ENCODE results near the gene PLAC8L1. TPM values are rescaled to one million over a fixed set of nuclear protein-coding genes. Genes with fewer than 3 reads are reported as not detected.

Gene PLAC8L1
- total and polyA plus RNA-seq, 2 of the 4 experiments (the other 2 are of a cell fraction), result 0.27 TPM; not detected in 1

- dilution Hi-C loops (cut with HindIII; ENCODE audit: low sequenced_read_pairs, unreplicated experiment) (no loop called here), intact Hi-C loops (cut with micrococcal nuclease) (no loop called here), in situ Hi-C loops (cut with MboI; ENCODE audit: low sequenced_read_pairs) (no loop called here)
- ChIA-PET POLR2A (ENCODE audit: unreplicated experiment) (no interaction called here), CTCF (no interaction called here)
- 0 out of 2 replicates have a peak, but pooled peaks cover 2% of the 10 kb centered on the region for H3K9me3 ChIP-seq (ENCODE audit: control insufficient read depth, insufficient read depth, low read length)
- H2AK9ac ChIP-seq (replicated peaks; ENCODE audit: low read depth, low read length, poor library complexity), result no peak overlapping the region
- TF ChIP-seq CEBPB (IDR thresholded peaks at IDR 0.05; ENCODE audit: low read depth, low read length) (peak; percentile 52), SMC3 (IDR thresholded peaks at IDR 0.05; ENCODE audit: low read depth, low read length) (no peak), BHLHE40 (IDR thresholded peaks at IDR 0.05; ENCODE audit: low read depth, low read length) (peak; percentile 43; the same call in 1 of the 2 replicates), FOS (IDR thresholded peaks at IDR 0.05; ENCODE audit: low read depth, low read length) (no peak)
- no peak overlapping the region for H3K18ac ChIP-seq (ENCODE audit: low read depth, low read length)
- no peak overlapping the region for H3K14ac ChIP-seq (replicated peaks; ENCODE audit: low read depth, low read length)
- H3K4ac ChIP-seq (ENCODE audit: low read depth, low read length), result no peak overlapping the region
- H4K20me1 ChIP-seq (ENCODE audit: insufficient read depth, low read length), result no peaks in the 10 kb centered on the region
- no peak overlapping the region for H3K9ac ChIP-seq (ENCODE audit: low read depth, low read length)
- H3K27ac ChIP-seq (ENCODE audit: insufficient read depth, low read length), result no peak overlapping the region
- H3K27me3 ChIP-seq (ENCODE audit: control insufficient read depth, insufficient read depth, low read length), result peaks cover 12% of the 10 kb centered on the region
- no peak overlapping the region for H3K56ac ChIP-seq (ENCODE audit: extremely low read depth, insufficient read depth, low read length)
- no peak overlapping the region for H2BK20ac ChIP-seq (ENCODE audit: low read depth, low read length)
- H3K23ac ChIP-seq (ENCODE audit: low read depth, low read length), result no peak overlapping the region
- H3K36me3 ChIP-seq (ENCODE audit: control insufficient read depth, insufficient read depth, low read length), result no peaks in the 10 kb centered on the region
- H2BK5ac ChIP-seq (ENCODE audit: low read depth, low read length, poor library complexity, severe bottlenecking), result no peak overlapping the region
- H2BK15ac ChIP-seq (ENCODE audit: low read depth, low read length), result no peak overlapping the region
- BruUV-seq (replicated peaks), result no TSS peak
- peak; percentile 10 for DNase-seq
- no peak overlapping the region for H2AFZ ChIP-seq (replicated peaks; ENCODE audit: low read length, poor library complexity)
- no peak overlapping the region for H4K8ac ChIP-seq (ENCODE audit: low read depth in 2 of 2, low read length in 2 of 2)
- H3K4me1 ChIP-seq (ENCODE audit: control insufficient read depth, insufficient read depth, low read length), result no peaks in the 10 kb centered on the region
- no peak for ATAC-seq (ENCODE audit: low read depth)
- no peaks in the 10 kb centered on the region for H3K9me1 ChIP-seq (ENCODE audit: insufficient read depth, low read length)
- H4K91ac ChIP-seq (ENCODE audit: insufficient read depth, low read depth, low read length), result no peak overlapping the region
- no peak overlapping the region for H2BK120ac ChIP-seq (ENCODE audit: low read depth, low read length)
- H4K5ac ChIP-seq (ENCODE audit: low read depth, low read length), result no peak overlapping the region
- H2AK5ac ChIP-seq (ENCODE audit: low read depth, low read length), result no peak overlapping the region
- H3K4me2 ChIP-seq (ENCODE audit: low read depth, low read length), result no peak overlapping the region
- H3K4me3 ChIP-seq (ENCODE audit: insufficient read depth, low read depth, low read length), result no peak overlapping the region
- no peaks in the 10 kb centered on the region for H3K79me1 ChIP-seq (ENCODE audit: low read depth in 1 of 2, low read length in 2 of 2)
- no CpG with 5 or more reads among the region's 7 CpGs for WGBS, 2 experiments (ENCODE audit: extremely low coverage in 2 of 2, insufficient read length in 1 of 2)
Observed at GRCh38 chr5:146079695-146080373, 25.5 kb downstream of the PLAC8L1 start.

All from IMR-90 (cell line).